Testis (tissue), 3 donors: ENCODE results near the gene JPH2. TPM values are rescaled to one million over a fixed set of nuclear protein-coding genes. Genes with fewer than 3 reads are reported as not detected.

Experiments
- DNase-seq: peaks from one replicate; pipeline ENCODE4 v3.0.0-alpha.2; 2019
- H3K27ac ChIP-seq, 2 donors: fragments of 200-600 bp; sonication (generic); one replicate each; pipeline ENCODE4 v1.5.1; 2019
- H3K27me3 ChIP-seq: fragments of 200-600 bp; sonication (generic); one replicate; pipeline ENCODE4 v1.5.1; 2019
- H3K36me3 ChIP-seq: fragments of 200-600 bp; sonication (generic); one replicate; pipeline ENCODE4 v1.5.1; 2017; ENCODE audit warnings: low read depth; ENCODE audit errors: missing control alignments
- H3K4me1 ChIP-seq: fragments of 200-600 bp; sonication (generic); one replicate; pipeline ENCODE4 v1.5.1; 2019
- H3K4me3 ChIP-seq, 2 donors: fragments of 200-600 bp; sonication (generic); one replicate each; pipeline ENCODE4 v1.5.1; 2017 to 2019
- H3K9me3 ChIP-seq: fragments of 200-600 bp; sonication (generic); one replicate; pipeline ENCODE4 v1.5.1; 2017
- CTCF ChIP-seq, 3 experiments: fragments of 450-650 bp in 2 of 3; fragments of 200-600 bp in 1 of 3; sonication (generic) in 1 of 3; IDR thresholded peaks; one replicate each; pipeline ENCODE4 v1.5.1; 2016 to 2019; ENCODE audit warnings: antibody characterized with exemption in 3 of 3, mild to moderate bottlenecking in 2 of 3, moderate library complexity in 1 of 3
- POLR2A ChIP-seq: fragments of 450-650 bp; IDR thresholded peaks from one replicate; pipeline ENCODE4 v1.6.1; 2017; ENCODE audit warnings: antibody characterized with exemption, mild to moderate bottlenecking, moderate library complexity
- WGBS, 2 donors: methylation state at CpG; one replicate each; pipeline ENCODE4 v1.1.5; 2018; 5-methylcytosine and 5-hydroxymethylcytosine counted together
- intact Hi-C: fragments of 100-400 bp; cut with DNase I; formaldehyde crosslinking; loops from one replicate; pipeline ENCODE4 v1.15.1; 2023; ENCODE audit warnings: low total_unique reads
- polyA plus RNA-seq: library from polyadenylated mRNA; stranded (reverse); fragments of 350-450 nt; fragmentation: Illumina TruSeq; extraction: RNeasy Lipid Tissue Mini Kit (QIAGEN cat#74804); gene quantifications from one replicate; pipeline ENCODE4 v1.2.3, GENCODE V29; 2014; ENCODE audit warnings: low read depth, low replicate concordance; ENCODE audit not compliant: insufficient read depth
- total RNA-seq, 2 donors: library from RNA; depleted of rRNA; stranded (reverse); fragments of >200 nt; gene quantifications; one replicate each; pipeline ENCODE4 v1.2.3, GENCODE V29; 2016

JPH2 gene
- total and polyA plus RNA-seq, 3 donors from 2014 or later: 1.9 to 3.7 (median 3.2) TPM

GRCh38 chr20:44157061-44157460 lies 29.9 kb downstream of the JPH2 start:
- intact Hi-C loops: no loop called here
- WGBS, 2 donors: 74 to 92% methylated on average over 5 of the region's 5 CpGs
- Histone ChIP-seq H3K27me3 (no peaks in the 10 kb centered on the region), H3K4me1 (no peaks in the 10 kb centered on the region), H3K9me3 (no peaks in the 10 kb centered on the region), H3K4me3 (no peak overlapping the region), H3K27ac (no peak overlapping the region), H3K36me3 (no peaks in the 10 kb centered on the region)
- TF ChIP-seq POLR2A (no peak), CTCF (IDR thresholded peaks at IDR 0.05) (no peak)
- DNase-seq: no peak

- Histone ChIP-seq H3K27me3 (no peaks in the 10 kb centered on the region), H3K27ac (no peak overlapping the region), H3K4me1 (no peaks in the 10 kb centered on the region), H3K36me3 (no peaks in the 10 kb centered on the region), H3K9me3 (no peaks in the 10 kb centered on the region), H3K4me3 (no peak overlapping the region)
- 56 to 63% methylated on average over 6 to 7 of the region's 7 CpGs for WGBS, 2 donors
- intact Hi-C loops: no loop called here
- DNase-seq: no peak
- TF ChIP-seq POLR2A (no peak), CTCF (IDR thresholded peaks at IDR 0.05) (no peak)
These were observed 32.4 kb downstream of the JPH2 start for GRCh38 chr20:44154521-44155001.

- no peak for TF ChIP-seq POLR2A
- no peak for TF ChIP-seq CTCF (IDR thresholded peaks at IDR 0.05)
- Histone ChIP-seq H3K4me3 (no peak overlapping the region), H3K9me3 (no peaks in the 10 kb centered on the region), H3K36me3 (no peaks in the 10 kb centered on the region), H3K27me3 (no peaks in the 10 kb centered on the region), H3K4me1 (no peaks in the 10 kb centered on the region), H3K27ac (no peak overlapping the region)
- WGBS, 2 donors: 52 to 55% methylated on average over 6 of the region's 6 CpGs
- no peak for DNase-seq
- intact Hi-C loops: no loop called here
These were observed 33.3 kb downstream of the JPH2 start for GRCh38 chr20:44153636-44154043.

- Histone ChIP-seq H3K4me1 (no peaks in the 10 kb centered on the region), H3K27ac (no peak overlapping the region), H3K27me3 (no peaks in the 10 kb centered on the region), H3K36me3 (no peaks in the 10 kb centered on the region), H3K9me3 (no peaks in the 10 kb centered on the region), H3K4me3 (no peak overlapping the region)
- intact Hi-C loops: no loop called here
- no peak for TF ChIP-seq POLR2A
- TF ChIP-seq CTCF (IDR thresholded peaks at IDR 0.05): no peak
- WGBS, 2 donors: 87 to 90% methylated on average over 14 of the region's 14 CpGs
- no peak for DNase-seq
These were observed 35.2 kb downstream of the JPH2 start for GRCh38 chr20:44151621-44152416.

GRCh38 chr20:44146272-44146671 lies 40.7 kb downstream of the JPH2 start:
- no peaks in the 10 kb centered on the region for H3K36me3 ChIP-seq
- 70 to 88% methylated on average over 4 of the region's 4 CpGs for WGBS, 2 donors
- TF ChIP-seq CTCF (IDR thresholded peaks at IDR 0.05): no peak
- no peak for TF ChIP-seq POLR2A
- intact Hi-C loops: no loop called here
- no peak overlapping the region for H3K27ac ChIP-seq
- no peaks in the 10 kb centered on the region for H3K27me3 ChIP-seq
- H3K4me3 ChIP-seq: no peak overlapping the region
- H3K9me3 ChIP-seq: no peaks in the 10 kb centered on the region
- H3K4me1 ChIP-seq: no peaks in the 10 kb centered on the region
- DNase-seq: no peak
